Sigmoid colon (tissue), 3 donors: ENCODE measurements around the gene MIGA2.

Source experiments
- POLR2A ChIP-seq, 2 donors: fragments of 450-650 bp; IDR thresholded peaks; one replicate each; pipeline ENCODE4 v1.6.1; 2016; ENCODE audit warnings: antibody characterized with exemption in 2 of 2, mild to moderate bottlenecking in 2 of 2, moderate library complexity in 2 of 2
- TF ChIP-seq, protein P1 (sequence below), 4 experiments: fragments of 450-650 bp in 3 of 4; fragments of 200-600 bp in 1 of 4; IDR thresholded peaks; one replicate each; pipeline ENCODE4 v1.5.1; 2016 to 2019; ENCODE audit warnings: antibody characterized with exemption in 4 of 4, mild to moderate bottlenecking in 3 of 4, moderate library complexity in 2 of 4

DNA sequence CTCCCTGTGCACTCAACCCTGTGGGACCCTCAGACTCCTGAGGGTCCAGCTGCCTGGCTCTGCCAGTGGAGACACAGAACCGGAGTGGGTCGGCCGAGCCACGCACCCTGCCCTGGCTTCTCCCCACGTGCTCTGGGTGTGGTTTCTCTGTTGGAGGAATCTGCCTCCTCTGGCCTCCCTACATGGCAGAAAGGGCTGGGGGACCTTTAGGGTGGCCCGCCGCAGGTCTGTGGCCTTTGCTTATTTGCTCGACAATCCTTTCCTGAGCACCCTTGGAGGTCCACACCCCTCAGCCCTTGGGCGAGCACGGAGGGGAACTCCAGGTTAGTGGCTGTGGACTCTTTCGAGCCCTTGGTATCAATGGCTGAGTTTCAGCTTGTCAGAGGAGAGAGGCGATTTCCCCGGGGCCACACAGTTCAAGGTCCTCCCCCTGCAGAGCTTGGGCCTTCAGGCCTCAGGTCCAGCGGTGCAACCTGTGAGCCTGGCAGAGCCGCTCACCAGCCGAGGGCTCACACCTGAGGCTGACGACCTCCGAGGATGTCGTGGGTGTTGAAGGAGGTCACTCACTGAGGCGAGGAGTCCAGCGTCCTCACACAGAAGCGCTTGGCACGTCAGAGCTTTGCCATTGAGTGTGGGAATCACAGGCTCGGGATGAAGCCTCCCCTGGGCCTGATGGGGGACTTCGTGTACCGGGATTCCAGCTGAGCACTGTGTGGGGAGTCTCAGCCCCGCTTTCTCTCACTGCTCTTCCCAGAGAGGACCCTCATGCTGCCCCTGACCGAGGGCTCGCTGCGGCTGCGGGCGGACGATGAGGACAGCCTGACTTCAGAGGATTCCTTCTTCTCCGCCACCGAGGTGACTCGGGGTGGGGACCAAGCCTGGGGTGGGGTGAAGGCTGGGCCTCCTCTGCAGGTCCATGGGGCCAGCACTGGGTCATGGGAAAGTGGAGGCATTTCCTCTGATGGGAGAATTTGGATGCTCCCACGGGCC is 23.7 kb downstream of the MIGA2 start:
- TF ChIP-seq, protein P1, sequence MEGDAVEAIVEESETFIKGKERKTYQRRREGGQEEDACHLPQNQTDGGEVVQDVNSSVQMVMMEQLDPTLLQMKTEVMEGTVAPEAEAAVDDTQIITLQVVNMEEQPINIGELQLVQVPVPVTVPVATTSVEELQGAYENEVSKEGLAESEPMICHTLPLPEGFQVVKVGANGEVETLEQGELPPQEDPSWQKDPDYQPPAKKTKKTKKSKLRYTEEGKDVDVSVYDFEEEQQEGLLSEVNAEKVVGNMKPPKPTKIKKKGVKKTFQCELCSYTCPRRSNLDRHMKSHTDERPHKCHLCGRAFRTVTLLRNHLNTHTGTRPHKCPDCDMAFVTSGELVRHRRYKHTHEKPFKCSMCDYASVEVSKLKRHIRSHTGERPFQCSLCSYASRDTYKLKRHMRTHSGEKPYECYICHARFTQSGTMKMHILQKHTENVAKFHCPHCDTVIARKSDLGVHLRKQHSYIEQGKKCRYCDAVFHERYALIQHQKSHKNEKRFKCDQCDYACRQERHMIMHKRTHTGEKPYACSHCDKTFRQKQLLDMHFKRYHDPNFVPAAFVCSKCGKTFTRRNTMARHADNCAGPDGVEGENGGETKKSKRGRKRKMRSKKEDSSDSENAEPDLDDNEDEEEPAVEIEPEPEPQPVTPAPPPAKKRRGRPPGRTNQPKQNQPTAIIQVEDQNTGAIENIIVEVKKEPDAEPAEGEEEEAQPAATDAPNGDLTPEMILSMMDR (IDR thresholded peaks at IDR 0.05), result no peak
- TF ChIP-seq POLR2A (IDR thresholded peaks at IDR 0.05), result no peak
